HG02852 (cell line): Measurements from ENCODE around the gene PELO.

Source experiments
- ATAC-seq: cut with Tn5 transposase; IDR thresholded peaks from one replicate; pipeline ENCODE4 v1.9.1; 2021; ENCODE audit warnings: mild to moderate bottlenecking, moderate library complexity; ENCODE audit not compliant: unreplicated experiment

PELO gene

DNA sequence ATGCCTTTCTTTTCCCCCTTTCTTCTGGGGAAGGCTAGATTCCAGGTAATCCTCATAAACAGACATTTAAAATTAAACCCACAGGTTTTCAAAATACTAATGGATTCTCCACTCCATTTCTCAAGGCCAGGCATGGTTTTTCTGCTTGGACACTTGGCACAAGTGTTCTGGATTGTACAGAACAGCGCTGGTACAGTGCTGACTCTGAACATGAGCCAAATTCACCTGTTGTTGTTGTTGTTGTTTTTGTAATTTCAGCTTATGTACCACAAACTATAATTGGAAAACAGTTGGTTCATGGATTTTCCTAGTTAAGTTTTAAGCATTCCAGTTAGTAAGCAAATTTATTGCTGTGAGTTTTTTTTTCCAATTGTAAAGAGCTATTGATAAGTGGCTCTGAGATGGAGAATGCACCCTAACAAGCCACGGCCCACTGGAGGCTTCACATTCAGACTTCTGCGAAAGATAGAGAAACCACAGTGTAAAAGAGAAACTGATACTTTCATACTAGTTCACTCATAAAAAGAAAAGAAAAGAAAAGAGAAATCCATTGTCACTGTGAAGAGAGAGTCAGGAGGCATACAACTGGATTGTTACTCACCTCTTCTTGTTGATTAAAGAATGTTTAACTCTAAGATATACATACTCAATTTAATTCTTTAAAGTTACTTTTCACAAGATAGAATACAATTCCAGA lies 16.2 kb upstream of the PELO start:
- ATAC-seq, result peak; percentile 95

DNA sequence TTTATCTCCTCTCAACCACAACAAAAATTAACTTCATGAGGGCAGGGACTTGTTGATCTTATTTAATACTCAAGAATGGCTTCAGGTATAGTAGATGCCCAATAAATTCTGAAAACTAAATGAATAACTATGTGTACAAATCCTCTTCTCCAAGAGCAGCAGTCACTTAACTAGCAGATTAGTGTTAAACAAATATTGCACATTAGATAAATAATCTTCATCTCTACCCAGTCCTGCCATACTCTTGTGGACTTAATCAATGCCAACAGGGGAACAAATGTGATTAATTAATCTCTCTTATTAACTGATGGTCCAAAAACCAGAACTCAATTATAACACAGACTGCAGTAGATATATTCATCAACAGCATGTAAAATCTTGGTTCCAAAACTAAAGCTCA lies 15.0 kb upstream of the PELO start:
- no peak for ATAC-seq

DNA sequence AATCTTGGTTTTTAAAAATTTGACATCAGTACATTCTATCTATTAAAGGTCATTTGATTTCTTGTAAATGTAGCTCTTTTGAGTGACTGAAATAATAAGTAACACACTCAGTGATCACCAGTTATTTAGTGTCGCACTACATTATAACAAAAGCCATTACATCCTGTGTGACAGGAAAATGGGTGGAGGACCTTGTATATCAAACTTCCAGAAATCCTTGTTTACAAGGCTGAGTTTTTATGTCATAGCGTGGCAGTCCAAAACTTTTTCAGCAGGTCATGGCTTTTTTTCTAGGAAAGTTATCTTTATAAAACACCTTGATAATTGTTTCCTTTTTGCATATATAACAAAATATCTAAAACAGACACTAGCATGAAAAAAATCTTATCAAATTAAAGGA lies 14.4 kb upstream of the PELO start:
- ATAC-seq, result no peak

DNA sequence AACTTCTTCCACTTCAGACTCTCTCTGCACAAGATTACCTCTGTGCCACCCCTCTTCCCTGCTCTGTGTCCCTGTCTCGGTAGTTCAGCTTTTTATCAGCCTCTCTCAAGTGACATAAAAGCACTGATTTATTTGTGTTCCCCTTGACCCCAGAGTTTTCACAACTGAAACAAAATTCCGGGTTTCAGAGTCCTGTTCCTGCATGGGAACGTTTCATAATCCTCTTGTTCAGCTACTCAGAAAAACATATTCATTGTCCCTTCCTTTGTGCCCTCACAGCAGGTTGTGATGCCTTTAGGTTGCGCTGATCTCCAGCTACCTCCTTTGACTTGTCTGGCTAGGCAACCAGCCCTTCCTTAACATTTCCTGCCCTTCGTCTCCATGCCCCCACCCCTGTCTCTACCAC lies 13.7 kb upstream of the PELO start:
- ATAC-seq, result no peak

DNA sequence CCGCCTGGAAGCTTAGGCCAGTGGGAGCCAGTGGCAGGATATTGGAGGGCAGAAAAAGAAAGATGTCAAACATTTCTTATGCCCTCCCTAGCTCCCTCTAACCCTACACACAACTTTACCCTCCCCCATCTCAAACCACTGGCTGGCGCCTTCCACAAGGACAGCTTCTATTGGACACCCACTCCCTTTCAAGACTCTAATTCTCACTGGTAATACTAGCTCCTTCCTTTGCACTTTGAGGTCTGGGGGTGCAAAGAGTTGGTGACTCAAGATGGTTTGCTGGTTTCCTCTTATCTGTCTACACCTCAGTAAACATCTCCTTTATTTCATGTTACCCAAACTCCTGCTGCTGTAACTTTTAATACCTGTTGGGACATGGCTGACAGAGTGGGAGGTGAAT lies 11.6 kb upstream of the PELO start:
- no peak for ATAC-seq

DNA sequence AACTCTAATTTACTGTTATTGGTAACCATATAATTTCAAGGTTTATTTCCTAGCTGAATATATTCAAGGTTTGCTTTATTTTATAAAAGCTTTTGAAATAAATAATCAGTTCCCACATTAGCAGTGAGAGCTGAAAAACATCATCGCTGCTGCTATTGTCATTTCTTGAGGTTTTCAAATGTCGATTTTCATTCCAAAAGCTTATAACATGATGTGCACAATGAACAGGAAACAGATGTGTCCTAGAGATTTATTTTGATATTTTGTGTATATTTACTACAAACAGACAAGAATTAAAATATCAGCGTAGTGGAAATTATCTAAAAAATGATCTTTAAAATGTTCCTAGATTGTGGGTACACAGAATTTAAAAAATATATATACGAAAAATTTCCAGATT lies 10.5 kb upstream of the PELO start:
- ATAC-seq, result no peak

DNA sequence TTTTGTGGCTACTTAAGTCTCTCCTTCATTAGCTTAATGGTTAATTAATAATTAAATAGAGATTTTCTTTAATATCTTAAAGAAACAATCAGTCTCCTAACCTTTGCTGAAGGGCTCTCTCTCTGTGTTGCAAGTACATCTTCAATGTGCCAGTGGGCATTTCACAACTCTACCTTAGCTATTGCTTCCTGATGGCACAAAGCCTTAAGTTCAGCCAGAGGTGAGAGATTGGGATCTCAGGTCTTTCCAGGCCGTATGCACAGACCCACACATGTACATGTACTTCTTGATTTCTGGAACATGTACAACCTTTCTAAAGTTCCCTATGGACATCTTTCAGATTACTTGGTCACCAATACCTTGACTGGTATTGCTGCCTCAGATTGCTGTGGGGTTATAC lies 8.9 kb upstream of the PELO start:
- ATAC-seq, result no peak

DNA sequence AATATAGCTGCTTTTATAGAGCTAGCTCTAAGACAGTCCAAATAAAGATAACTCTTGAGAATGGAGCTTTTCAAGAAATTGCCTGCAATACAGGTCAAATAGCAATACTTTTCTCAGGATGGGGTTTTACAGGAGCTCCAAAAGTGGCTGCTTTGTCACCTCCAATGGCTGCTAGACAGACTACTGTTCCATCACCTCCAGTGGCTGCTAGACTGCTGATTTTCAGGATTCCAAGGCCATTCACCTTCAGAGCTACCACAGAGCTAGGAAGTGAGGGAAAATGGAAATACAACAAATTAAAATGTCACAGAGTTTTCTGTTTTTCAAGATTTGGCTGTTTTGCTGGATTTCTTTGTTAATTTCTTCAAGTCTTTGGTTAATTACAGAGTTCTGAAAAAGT lies 8.5 kb upstream of the PELO start:
- ATAC-seq, result no peak

DNA sequence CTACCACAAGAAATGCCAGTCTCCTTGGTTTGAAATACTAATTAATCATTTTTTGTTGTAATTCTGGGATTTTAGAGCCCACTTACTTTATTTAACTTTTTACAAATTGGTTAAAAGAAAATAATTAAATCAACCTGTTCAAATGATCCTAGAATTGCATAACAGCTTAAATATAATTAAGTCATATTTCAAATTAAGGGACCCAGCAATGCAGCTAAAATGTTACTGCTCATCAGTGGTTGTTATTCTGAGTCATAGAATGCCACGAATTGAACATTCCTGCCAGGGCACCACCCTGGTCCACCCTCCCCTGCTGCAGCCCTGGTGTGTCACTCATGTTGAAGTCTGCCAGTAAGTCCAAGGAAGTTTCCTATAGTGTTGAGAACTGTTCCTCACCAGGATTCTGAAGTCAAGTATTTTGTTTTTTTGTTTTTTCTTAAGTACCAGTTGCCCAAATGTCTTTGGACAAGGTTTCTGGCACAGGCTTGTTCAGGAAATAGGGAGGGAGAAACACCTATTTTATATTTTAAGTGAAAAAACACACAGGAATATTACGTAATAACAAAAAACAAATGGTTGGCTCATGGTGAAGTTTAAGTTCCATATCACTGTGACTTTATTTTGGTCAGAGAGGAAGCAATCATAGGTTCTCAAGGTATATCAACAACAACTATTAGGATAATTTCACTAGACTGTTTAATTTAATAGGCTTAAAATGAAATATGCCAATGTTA lies 4.3 kb upstream of the PELO start:
- no peak for ATAC-seq

DNA sequence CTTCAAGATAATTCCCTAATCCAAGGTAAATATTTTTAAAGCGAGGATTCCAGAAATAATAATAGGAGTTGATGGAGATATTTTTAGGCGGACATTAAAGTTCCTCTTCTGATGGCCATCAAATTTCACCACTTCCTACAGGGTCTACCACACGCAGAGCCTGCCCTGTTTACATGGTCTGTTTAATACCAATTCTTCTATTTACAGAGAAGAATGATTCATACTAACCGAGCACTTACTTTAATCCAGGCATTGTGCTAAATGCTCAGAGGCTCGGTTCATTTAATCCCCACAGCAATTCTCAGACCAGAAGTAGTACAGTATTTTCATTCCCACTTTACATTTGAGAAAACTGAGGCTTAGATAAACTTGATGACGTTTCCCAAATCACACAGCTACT lies 3.0 kb upstream of the PELO start:
- ATAC-seq, result no peak

DNA sequence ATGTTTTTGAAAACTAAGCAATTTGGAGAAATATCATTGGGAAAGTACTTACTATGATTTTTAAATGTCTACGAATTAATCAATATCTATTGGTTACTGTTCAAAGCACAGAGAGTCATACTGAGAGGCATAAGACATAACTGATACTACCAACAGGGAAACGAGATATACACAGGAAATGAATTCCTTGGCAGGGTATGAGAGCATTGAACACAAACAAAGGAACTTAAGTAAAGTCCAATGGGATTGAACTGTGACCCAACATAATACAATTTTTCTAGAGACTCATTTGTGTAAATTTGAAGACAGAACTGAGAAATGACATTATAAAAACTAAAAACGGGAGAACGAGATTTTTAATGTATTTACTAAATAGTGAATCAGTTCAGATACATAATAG lies 1.3 kb upstream of the PELO start:
- ATAC-seq, result no peak

DNA sequence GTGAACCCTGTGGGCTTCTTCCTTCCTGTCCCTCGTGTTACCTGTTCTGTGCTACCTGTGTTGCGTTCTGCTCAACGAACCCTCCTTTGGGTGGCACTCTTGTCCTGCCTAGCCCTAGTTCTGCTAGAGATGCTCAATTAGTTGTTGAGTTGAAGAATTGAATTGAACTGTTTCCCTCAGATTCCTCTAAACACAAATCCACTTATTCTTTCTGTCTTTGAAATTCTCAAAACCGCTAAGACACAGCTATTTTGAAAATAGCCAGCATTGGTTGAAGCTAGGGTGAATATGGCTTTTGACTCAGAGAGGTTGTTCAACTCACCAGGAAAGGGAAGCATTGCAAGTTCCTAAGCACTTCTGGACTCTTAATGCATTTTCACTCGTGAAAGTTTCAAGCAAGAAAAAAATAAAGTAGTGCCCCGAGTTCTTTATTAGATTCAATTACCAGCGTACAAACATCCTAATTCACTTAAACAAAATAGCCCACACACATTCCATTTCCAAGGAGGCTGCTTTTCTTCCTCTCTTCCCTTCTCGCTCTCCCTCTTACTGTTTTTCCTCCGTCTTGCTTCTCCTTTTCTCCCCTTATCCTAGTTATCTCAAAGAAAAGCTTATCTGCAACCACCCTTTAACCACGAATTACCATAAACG lies 642 bp upstream of the PELO start:
- ATAC-seq, result peak; percentile 25

DNA sequence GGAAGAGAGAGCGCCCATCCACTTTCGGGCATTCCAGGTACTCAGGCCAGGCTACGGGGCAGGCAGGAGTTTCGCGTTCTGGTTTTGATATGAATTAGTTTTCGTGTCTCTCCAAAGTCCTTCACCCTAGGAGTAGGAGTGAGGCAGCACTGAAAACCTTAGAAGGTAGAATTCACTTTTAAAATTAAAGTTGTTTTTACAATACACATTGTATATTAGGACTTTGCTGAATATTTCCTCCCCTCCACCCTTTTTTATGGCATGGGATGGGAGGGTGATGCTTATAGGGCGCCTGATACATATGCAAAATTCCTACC lies 747 bp downstream of the PELO start:
- ATAC-seq, result no peak

DNA sequence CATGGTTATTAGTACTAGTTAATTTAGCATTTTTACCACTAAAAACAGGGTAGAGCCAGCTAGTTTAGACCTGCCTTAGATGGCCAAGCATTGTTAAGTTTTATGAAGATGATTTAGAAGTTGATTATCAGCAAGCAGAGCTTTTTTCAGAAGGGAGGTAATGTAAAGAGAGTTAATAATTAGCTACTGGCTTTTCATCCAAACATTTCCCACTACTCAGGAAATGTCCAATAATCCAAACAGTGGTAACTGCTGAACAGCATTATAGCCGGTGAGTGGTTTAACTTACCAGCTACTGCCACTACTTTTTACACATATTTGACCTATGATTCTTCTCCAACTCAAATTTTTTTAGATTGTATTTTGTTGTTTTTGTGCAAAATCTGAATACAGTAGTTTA lies 1.7 kb downstream of the PELO start:
- no peak for ATAC-seq

DNA sequence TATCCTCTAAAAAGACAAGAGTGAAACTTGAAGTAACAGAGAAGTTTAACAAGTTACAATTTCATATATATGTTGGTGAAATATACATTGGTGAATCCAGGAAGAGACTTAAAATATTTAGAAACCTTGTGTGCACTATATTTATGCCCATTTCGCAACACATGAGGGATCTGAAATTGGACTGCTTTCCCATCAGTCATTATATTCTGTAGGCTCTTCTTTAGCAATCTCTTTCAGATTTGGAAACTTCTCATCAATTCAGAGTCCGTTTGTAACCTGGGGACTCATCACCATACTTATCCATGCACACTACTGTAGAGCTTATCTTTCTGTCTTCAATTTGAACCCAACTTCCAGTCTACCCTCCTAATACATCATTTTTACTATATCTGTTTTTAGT lies 2.1 kb downstream of the PELO start:
- no peak for ATAC-seq

DNA sequence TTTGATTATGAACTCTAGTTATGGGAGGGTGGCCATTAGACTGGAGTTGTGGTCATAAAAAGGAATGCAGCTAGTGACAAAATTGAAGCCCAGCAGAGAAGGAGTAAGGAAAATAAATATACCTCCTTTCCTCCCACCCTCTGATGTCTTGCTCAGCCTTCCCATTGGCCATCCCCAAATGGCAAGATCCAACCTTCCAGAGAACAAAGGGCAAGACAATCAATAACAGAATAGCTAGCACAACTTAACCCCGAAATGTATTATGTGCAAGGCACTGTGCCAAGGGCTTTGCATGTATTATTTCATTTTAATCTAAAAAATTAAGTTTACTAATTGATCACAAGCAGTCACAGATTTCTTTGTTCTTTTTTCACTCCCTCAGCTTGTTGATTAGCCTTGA lies 3.6 kb downstream of the PELO start:
- no peak for ATAC-seq

DNA sequence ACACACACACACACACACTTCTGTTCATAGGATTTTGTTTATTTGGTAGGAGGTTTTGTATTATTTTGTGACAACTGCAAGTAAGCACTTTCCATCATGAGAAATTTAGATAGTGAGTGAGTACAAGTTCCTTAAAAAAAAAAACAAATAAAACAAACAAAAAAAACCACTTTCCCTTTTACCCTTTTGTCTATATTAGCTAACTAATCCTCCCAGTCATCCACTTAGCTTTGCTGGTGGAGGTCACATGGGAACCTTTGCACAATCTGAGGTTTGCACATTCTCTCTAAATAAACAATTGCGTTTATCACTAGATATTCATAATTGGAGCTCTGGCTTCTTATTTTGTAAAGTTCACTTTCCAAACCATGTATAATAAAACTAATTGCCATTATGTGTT lies 6.8 kb downstream of the PELO start:
- ATAC-seq, result no peak

DNA sequence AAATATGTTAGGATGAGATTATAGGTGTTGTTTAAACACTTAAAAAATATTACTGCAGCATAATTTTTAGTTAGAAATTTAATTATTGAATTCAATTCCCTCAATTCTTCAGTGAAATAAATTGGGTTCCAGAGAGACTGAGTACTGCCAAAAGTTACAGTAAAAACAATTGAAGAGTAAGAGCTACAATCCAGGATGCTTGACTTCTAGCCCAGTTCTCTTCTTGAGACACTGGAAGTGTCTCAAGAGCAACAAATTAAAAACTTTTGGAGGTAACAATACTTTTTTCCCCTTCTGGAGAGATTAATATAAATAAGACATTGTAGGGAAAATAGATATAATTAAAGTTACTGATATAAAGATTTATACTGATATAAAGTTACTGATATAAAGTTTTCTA lies 8.3 kb downstream of the PELO start:
- ATAC-seq, result no peak

DNA sequence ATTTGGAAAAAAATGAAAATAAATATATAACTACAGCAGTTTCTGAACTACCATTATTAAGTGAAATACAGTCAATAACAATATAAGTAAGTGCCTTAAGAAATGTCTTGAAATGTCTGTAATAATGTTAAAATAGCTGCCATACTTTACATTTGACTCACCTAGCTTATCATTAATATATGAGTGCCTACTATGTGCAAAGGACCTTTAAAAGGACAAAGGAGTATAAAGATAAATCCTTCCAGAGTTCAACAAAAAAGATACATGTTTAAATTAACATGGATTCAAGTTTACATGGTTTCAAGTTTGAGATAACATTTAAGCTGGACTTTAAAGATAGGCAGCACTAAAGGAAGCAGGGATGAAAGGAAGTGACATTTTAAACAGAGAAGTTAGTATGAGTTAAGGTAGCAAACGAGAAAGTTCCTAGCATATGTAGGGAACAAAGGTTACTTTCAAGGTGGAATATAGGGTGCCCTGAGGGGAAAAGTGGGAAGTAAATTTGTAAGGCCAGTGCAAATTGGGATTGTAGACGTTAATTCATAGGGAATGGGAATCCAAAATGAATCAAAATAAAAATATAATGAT lies 8.9 kb downstream of the PELO start:
- no peak for ATAC-seq

DNA sequence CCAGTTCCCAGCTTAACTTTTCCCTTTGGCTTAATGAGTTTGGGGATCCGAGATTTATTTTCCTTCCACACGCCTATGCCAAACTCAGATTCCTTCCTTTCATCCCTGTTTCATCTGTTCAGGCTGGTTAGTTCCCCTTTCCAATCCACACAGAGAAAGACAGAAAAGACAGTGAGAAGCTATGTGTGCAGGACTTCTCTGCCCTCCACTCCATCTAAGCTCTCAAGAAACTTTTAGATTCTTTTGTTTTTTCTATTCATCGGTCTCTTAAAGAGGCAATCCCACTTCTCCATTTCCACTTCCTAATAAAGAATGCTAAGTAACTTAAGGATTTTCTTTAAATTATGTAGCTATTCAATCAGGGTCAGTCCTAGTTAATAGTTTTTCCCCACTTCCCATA lies 11.2 kb downstream of the PELO start:
- no peak for ATAC-seq

DNA sequence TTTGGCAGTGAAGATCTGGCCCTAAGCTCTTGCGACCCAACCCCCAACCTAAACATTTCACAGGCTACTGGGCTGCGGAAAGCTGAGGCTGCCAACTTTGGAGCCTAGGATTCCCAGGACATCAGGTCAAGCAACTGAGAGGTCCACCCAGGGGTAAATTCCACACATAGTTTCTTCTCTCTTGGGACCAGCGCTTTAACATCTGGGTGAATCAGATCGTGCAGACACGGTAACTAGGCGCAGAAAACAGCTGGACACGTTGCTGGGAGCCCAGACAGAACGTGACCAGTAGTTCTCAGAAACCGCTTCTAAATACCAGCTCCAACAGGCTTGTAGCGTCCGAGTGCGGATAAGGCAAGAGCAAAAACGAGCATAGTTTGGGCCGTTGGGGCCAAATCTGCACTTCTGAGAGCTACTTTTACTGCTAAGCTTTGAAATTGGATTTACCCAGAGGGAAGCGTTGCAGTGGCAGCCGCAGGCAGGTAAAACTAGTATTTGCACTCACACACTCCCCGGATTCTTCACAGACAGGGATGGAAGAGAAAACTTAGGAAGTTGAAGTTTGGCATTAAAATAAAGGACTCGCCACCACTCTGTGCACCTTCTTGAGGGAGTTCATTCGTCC lies 11.8 kb downstream of the PELO start:
- peak; percentile 25 for ATAC-seq

DNA sequence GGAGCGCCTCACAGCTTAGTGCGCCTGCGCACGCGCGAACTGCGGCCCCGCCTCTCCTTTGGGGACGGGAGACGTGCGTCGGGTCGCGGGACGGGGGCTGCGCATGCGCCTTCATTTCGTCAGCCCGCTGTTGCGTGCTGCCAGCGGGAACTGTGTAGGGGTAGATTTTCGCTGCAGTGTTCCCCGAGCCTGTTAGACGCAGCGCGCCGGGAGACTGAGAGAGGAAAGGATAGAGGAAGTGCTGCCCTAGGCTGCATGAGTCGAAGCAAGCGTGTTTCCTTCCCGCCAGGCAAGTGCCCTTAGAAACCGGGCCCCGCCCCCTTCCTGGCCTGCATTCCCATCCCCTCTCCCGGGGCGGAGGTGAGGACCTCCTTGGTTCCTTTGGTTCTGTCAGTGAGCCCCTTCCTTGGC lies 12.3 kb downstream of the PELO start:
- ATAC-seq, result peak; percentile 82
